OCI-LY1 (cell line): Measurements from ENCODE around the gene BRD4.
"Not testable (repeated sequence)": the region's sequence is repeated elsewhere in the genome, so short reads cannot be mapped to it uniquely, and the experiment has no call there.

Experiments used
- H2AFZ ChIP-seq: fragments of 200-600 bp; sonication (generic), shearing (Covaris generic); 2 replicates; pipeline ENCODE4 v1.6.0; 2014; ENCODE audit warnings: antibody characterized with exemption, mild to moderate bottlenecking, low read length
- H3F3A ChIP-seq: fragments of 200-600 bp; sonication (generic), shearing (Covaris generic); 2 replicates; pipeline ENCODE4 v1.6.0; 2014; ENCODE audit warnings: mild to moderate bottlenecking, antibody characterized with exemption, low read length, moderate library complexity; ENCODE audit not compliant: insufficient read depth
- H3K27ac ChIP-seq: fragments of 200-600 bp; sonication (generic); 2 replicates; pipeline ENCODE4 v1.5.1; 2014; ENCODE audit warnings: low read length, mixed run types, mild to moderate bottlenecking, low read depth; ENCODE audit not compliant: poor library complexity, severe bottlenecking
- H3K27me3 ChIP-seq: fragments of 200-600 bp; sonication (generic); 2 replicates; pipeline ENCODE4 v1.6.0; 2014; ENCODE audit warnings: antibody characterized with exemption, mild to moderate bottlenecking, low read length, moderate library complexity; ENCODE audit not compliant: insufficient read depth
- H3K36me3 ChIP-seq: fragments of 200-600 bp; sonication (generic); 2 replicates; pipeline ENCODE4 v1.6.1; 2014; ENCODE audit warnings: mild to moderate bottlenecking, antibody characterized with exemption, low read length, moderate library complexity, mixed read lengths; ENCODE audit not compliant: insufficient read depth
- H3K4me1 ChIP-seq: fragments of 200-600 bp; sonication (generic); 2 replicates; pipeline ENCODE4 v1.5.1; 2014; ENCODE audit warnings: mild to moderate bottlenecking, low read length, moderate library complexity; ENCODE audit not compliant: insufficient read depth, severe bottlenecking
- H3K4me2 ChIP-seq: fragments of 200-600 bp; sonication (generic), shearing (Covaris generic); 2 replicates; pipeline ENCODE4 v1.6.1; 2014; ENCODE audit warnings: low read length
- H3K4me3 ChIP-seq: fragments of 200-600 bp; sonication (generic); 2 replicates; pipeline ENCODE4 v1.5.1; 2014; ENCODE audit warnings: low read length, low read depth, mild to moderate bottlenecking, mixed read lengths; ENCODE audit not compliant: poor library complexity, severe bottlenecking
- H3K79me2 ChIP-seq: fragments of 200-600 bp; shearing (Covaris generic); 2 replicates; pipeline ENCODE4 v1.6.1; 2016; ENCODE audit warnings: mixed run types, low read length, mixed read lengths; ENCODE audit not compliant: insufficient read depth
- H3K9ac ChIP-seq: fragments of 200-600 bp; sonication (generic), shearing (Covaris generic); 2 replicates; pipeline ENCODE4 v1.6.1; 2014; ENCODE audit warnings: mild to moderate bottlenecking, low read length, mixed read lengths
- H3K9me2 ChIP-seq: fragments of 200-600 bp; sonication (generic), shearing (Covaris generic); 2 replicates; pipeline ENCODE4 v1.6.1; 2014; ENCODE audit warnings: low read depth, mild to moderate bottlenecking, low read length, mixed read lengths
- H3K9me3 ChIP-seq: fragments of 200-600 bp; shearing (Covaris generic); 2 replicates; pipeline ENCODE4 v1.6.1; 2014; ENCODE audit warnings: low read length, mixed read lengths
- H4K20me1 ChIP-seq: fragments of 200-600 bp; sonication (generic), shearing (Covaris generic); 2 replicates; pipeline ENCODE4 v1.6.0; 2016; ENCODE audit warnings: mild to moderate bottlenecking, low read length; ENCODE audit not compliant: insufficient read depth
- EZH2 ChIP-seq: fragments of 200-600 bp; sonication (generic), shearing (Covaris generic); IDR thresholded peaks from 2 replicates; pipeline ENCODE4 v1.8.0; 2017; ENCODE audit warnings: borderline replicate concordance, mixed run types, mild to moderate bottlenecking, antibody characterized with exemption, low read length, moderate library complexity, mixed read lengths
- TF ChIP-seq, protein P1 (sequence below): fragments of 200-600 bp; sonication (generic), shearing (Covaris generic); IDR thresholded peaks from 2 replicates; pipeline ENCODE4 v1.5.1; 2017; ENCODE audit warnings: mild to moderate bottlenecking, antibody characterized with exemption, low read length, moderate library complexity, mixed read lengths

BRD4 gene

DNA sequence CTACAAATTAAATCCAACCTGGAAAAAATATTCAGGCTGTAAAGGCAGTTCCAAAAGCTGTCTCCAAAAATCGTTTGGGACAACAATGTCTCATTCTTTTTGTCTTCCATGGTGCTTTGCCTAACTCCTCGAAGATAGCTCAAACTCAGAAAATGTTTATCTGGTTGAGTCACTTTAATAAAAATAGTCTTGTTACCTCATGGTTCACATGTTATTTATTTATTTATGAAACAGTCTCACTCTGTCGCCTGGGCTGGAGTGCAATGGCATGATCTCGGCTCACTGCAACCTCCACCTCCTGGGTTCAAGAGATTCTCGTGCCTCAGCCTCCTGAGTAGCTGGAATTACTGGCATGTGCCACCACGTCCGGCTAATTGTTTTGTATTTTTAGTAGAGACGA lies 4.9 kb upstream of the BRD4 start:
- peaks cover 15% of the 10 kb centered on the region for H3K36me3 ChIP-seq
- peaks cover 17% of the 10 kb centered on the region for H3K4me1 ChIP-seq
- no peaks in the 10 kb centered on the region for H3K79me2 ChIP-seq
- H2AFZ ChIP-seq: no peak overlapping the region
- no peaks in the 10 kb centered on the region for H4K20me1 ChIP-seq
- H3K27ac ChIP-seq: no peak overlapping the region
- no peak overlapping the region for H3K9ac ChIP-seq
- H3K27me3 ChIP-seq: no peaks in the 10 kb centered on the region
- H3F3A ChIP-seq: no peaks in the 10 kb centered on the region
- no peaks in the 10 kb centered on the region for H3K9me3 ChIP-seq
- no peaks in the 10 kb centered on the region for H3K9me2 ChIP-seq
- no peak overlapping the region for H3K4me3 ChIP-seq
- TF ChIP-seq, protein P1, sequence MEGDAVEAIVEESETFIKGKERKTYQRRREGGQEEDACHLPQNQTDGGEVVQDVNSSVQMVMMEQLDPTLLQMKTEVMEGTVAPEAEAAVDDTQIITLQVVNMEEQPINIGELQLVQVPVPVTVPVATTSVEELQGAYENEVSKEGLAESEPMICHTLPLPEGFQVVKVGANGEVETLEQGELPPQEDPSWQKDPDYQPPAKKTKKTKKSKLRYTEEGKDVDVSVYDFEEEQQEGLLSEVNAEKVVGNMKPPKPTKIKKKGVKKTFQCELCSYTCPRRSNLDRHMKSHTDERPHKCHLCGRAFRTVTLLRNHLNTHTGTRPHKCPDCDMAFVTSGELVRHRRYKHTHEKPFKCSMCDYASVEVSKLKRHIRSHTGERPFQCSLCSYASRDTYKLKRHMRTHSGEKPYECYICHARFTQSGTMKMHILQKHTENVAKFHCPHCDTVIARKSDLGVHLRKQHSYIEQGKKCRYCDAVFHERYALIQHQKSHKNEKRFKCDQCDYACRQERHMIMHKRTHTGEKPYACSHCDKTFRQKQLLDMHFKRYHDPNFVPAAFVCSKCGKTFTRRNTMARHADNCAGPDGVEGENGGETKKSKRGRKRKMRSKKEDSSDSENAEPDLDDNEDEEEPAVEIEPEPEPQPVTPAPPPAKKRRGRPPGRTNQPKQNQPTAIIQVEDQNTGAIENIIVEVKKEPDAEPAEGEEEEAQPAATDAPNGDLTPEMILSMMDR: no peak
- no peak for TF ChIP-seq EZH2
- no peak overlapping the region for H3K4me2 ChIP-seq

DNA sequence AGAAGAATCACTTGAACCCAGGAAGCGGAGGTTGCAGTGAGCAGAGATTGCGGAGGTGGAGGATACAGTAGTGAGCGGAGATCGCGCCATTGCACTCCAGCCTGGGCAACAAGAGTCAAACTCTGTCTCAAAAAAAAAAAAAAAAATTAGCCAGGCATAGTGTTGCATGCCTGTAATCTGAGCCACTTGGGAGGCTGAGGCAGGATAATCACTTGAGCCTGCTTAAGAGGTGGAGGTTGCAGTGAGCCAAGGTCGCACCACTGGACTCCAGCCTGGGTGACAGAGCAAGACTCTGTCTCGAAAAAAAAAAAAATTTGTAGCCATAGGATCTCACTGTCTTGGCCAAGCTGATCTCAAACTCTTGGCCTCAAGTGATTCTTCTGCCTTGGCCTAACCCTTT lies 3.7 kb upstream of the BRD4 start:
- H3F3A ChIP-seq, H3K4me3 ChIP-seq, H3K27me3 ChIP-seq, H3K9me2 ChIP-seq, H3K79me2 ChIP-seq, H2AFZ ChIP-seq, H3K9me3 ChIP-seq, H3K4me2 ChIP-seq, H4K20me1 ChIP-seq, H3K27ac ChIP-seq, H3K9ac ChIP-seq: not testable (repeated sequence)
- Histone ChIP-seq H3K36me3 (peaks cover 12% of the 10 kb centered on the region; the same call in 1 of the 2 replicates), H3K4me1 (peaks cover 17% of the 10 kb centered on the region)

DNA sequence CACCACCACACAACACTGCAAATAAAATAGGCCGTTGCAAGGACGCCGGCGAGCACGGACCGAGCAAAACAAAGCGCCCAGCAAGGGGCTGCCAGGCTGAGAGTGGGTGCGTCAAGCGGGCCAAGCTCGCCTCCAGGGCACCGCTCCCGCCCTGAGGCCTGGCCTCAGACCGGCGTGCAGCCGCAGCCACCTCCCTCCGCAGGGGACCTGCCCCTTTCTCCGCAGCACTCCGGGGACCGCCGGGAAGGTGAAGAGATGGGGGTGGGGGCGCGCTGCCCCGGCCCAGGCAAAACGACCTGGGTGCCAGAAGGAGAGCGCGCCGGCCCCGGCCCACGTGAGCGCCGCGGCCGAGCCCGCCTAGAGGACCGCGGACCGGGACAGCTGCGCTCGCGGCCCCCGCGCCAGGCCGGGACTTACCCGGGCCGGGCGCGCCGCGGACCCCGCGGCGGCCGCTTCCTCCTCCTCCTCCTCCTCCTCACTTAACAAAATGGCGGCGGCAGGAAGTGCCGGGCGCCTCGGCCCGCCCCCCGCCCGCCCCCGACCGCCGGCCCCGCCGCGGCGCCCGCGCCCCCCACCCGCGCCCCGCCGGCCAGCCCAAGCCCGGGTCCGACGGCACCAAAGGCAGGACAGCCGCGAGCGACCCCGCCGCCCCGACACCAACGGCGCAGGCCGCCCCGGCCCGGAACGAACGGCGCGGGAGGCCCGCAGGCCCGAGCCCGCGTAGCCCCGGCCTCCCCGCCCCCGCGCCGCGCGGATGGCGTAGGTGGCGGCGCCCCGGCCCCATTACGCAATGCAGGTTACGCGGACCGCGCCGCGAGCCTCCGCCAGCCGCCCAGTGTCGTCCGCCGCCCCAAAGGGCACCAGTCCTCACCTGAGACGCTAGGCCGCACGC lies 674 bp downstream of the BRD4 start:
- Histone ChIP-seq H3K27ac (peak overlapping the region; percentile 37), H3K9ac (peak overlapping the region; percentile 72), H3K4me2 (peak overlapping the region; percentile 86), H3K27me3 (no peaks in the 10 kb centered on the region), H3K9me2 (no peaks in the 10 kb centered on the region), H2AFZ (no peak overlapping the region), H3K36me3 (0 out of 2 replicates have a peak, but pooled peaks cover 5% of the 10 kb centered on the region), H3K4me1 (peaks cover 60% of the 10 kb centered on the region), H3K9me3 (no peaks in the 10 kb centered on the region), H4K20me1 (no peaks in the 10 kb centered on the region), H3K79me2 (peaks cover 49% of the 10 kb centered on the region), H3K4me3 (peak overlapping the region; percentile 76), H3F3A (no peaks in the 10 kb centered on the region)
- TF ChIP-seq, protein P1: no peak
- TF ChIP-seq EZH2: no peak
